22Rv1 (cell line): ENCODE results near the gene F10.

Experiments used
- H3K27ac ChIP-seq: fragments of 450-650 bp; 2 replicates; pipeline ENCODE4 v1.5.1; 2017
- ZFX ChIP-seq: fragments of 450-650 bp; IDR thresholded peaks from 2 replicates; pipeline ENCODE4 v1.6.1; 2017; ENCODE audit warnings: antibody characterized with exemption, borderline replicate concordance
- TF ChIP-seq, protein P1 (sequence below): fragments of 450-650 bp; IDR thresholded peaks from 2 replicates; pipeline ENCODE4 v1.5.1; 2017; ENCODE audit warnings: mild to moderate bottlenecking

The F10 gene

GRCh38 chr13:113166681-113167080, 44.1 kb downstream of the F10 start:
- TF ChIP-seq ZFX: no peak
- TF ChIP-seq, protein P1, sequence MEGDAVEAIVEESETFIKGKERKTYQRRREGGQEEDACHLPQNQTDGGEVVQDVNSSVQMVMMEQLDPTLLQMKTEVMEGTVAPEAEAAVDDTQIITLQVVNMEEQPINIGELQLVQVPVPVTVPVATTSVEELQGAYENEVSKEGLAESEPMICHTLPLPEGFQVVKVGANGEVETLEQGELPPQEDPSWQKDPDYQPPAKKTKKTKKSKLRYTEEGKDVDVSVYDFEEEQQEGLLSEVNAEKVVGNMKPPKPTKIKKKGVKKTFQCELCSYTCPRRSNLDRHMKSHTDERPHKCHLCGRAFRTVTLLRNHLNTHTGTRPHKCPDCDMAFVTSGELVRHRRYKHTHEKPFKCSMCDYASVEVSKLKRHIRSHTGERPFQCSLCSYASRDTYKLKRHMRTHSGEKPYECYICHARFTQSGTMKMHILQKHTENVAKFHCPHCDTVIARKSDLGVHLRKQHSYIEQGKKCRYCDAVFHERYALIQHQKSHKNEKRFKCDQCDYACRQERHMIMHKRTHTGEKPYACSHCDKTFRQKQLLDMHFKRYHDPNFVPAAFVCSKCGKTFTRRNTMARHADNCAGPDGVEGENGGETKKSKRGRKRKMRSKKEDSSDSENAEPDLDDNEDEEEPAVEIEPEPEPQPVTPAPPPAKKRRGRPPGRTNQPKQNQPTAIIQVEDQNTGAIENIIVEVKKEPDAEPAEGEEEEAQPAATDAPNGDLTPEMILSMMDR: no peak
- no peak overlapping the region for H3K27ac ChIP-seq

DNA sequence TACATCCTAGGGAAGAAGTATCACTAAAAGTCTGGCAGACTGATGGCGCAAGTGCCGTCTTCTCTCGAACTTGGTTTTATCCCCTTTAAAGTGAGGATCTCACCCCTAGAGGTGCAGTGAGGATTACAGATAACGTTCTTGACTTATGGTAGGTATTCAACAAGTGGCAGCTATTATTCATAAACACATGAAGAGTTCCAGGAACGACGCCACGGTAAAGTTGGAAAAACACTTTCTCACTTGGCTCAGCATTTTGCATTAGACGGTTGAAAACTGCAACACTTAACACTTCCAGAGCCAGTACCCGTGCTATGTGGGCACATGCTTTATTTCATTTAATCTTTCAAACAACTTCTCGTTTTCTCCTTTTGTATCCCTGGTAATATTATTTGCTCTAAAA, 44.6 kb downstream of the F10 start:
- no peak overlapping the region for H3K27ac ChIP-seq
- no peak for TF ChIP-seq ZFX
- TF ChIP-seq, protein P1: no peak

GRCh38 chr13:113167575-113167974, 45.0 kb downstream of the F10 start:
- H3K27ac ChIP-seq: no peak overlapping the region
- TF ChIP-seq ZFX: no peak
- TF ChIP-seq, protein P1: no peak

DNA sequence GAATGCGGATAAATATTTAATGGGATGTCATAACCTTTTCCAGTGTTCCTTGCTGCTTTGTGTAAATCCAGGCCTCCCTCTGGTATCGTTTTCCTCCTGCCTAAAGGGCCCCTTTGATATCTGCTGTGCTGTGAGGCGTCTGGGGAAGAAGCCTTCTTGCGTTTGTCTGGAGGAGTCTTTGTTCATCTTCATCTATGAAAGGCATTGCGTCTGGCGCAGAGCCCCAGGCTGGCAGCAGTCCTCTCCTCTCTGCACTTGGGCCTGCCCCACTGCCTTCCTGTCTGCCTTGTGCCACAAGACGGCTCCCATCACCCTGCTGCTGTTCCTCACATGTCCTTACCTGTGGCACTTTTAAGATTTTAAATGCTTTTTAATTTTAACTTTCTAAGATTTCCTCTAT, 45.6 kb downstream of the F10 start:
- no peak overlapping the region for H3K27ac ChIP-seq
- TF ChIP-seq, protein P1: no peak
- no peak for TF ChIP-seq ZFX

GRCh38 chr13:113169277-113170272, 47.0 kb downstream of the F10 start:
- no peak for TF ChIP-seq ZFX
- TF ChIP-seq, protein P1: no peak
- no peak overlapping the region for H3K27ac ChIP-seq

DNA sequence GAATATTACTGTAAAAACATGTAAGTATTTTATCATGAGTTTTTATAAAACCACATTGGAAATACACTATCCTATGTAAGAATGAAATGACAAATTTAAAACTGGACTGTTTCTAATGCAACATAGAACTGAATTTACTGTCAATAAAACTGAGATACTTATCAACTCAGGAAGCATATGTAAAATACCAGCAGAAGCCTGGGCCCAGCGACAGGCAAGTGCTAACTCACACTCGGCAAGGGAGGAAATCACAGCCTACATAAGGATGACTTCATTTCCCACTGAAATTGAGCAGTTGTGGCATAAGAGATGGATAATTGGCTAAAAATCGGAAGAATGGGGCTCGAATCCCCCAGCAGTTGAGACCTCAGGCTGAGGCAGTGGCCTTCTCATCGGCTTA, 47.9 kb downstream of the F10 start:
- TF ChIP-seq, protein P1: no peak
- no peak for TF ChIP-seq ZFX
- no peak overlapping the region for H3K27ac ChIP-seq
